GM04504 (cell line): ENCODE measurements around the gene NNAT.
"Not testable (repeated sequence)": the region's sequence is repeated elsewhere in the genome, so short reads cannot be mapped to it uniquely, and the experiment has no call there.

Source experiments
- DNase-seq: peaks from one replicate; pipeline ENCODE4 v3.0.0-alpha.2; 2012; ENCODE audit warnings: low read depth

Gene NNAT

GRCh38 chr20:37521061-37521771, at the start of gene NNAT:
TSS of gene NNAT (plus strand) at chr20:37521250. CDS start at chr20:37521332, 82 bp downstream.
- no peak for DNase-seq

- DNase-seq, result no peak
Measured at GRCh38 chr20:37471741-37472235, 49.3 kb upstream of the NNAT start.

GRCh38 chr20:37472435-37472834, 48.6 kb upstream of the NNAT start:
- DNase-seq, result not testable (repeated sequence)

GRCh38 chr20:37473249-37474000, 47.6 kb upstream of the NNAT start:
- DNase-seq, result no peak

GRCh38 chr20:37474386-37474785, 46.7 kb upstream of the NNAT start:
- no peak for DNase-seq

- no peak for DNase-seq
Measured at GRCh38 chr20:37475252-37475651, 45.8 kb upstream of the NNAT start.

- DNase-seq, result no peak
Measured at GRCh38 chr20:37477041-37477440, 44.0 kb upstream of the NNAT start.

GRCh38 chr20:37479266-37479665, 41.8 kb upstream of the NNAT start:
- no peak for DNase-seq

- DNase-seq, result no peak
Measured at GRCh38 chr20:37479925-37480691, 40.9 kb upstream of the NNAT start.

- no peak for DNase-seq
Measured at GRCh38 chr20:37480919-37481318, 40.1 kb upstream of the NNAT start.

- DNase-seq, result no peak
Measured at GRCh38 chr20:37481610-37482009, 39.4 kb upstream of the NNAT start.

- DNase-seq, result no peak
Measured at GRCh38 chr20:37484331-37484730, 36.7 kb upstream of the NNAT start.

GRCh38 chr20:37486209-37486608, 34.8 kb upstream of the NNAT start:
- not testable (repeated sequence) for DNase-seq

GRCh38 chr20:37490663-37491350, 30.2 kb upstream of the NNAT start:
- DNase-seq, result no peak

- DNase-seq, result no peak
Measured at GRCh38 chr20:37492096-37492625, 28.9 kb upstream of the NNAT start.

- DNase-seq, result no peak
Measured at GRCh38 chr20:37492945-37493344, 28.1 kb upstream of the NNAT start.

- DNase-seq, result no peak
Measured at GRCh38 chr20:37494301-37494700, 26.7 kb upstream of the NNAT start.

- DNase-seq, result no peak
Measured at GRCh38 chr20:37494796-37495195, 26.3 kb upstream of the NNAT start.

- no peak for DNase-seq
Measured at GRCh38 chr20:37498066-37498665, 22.9 kb upstream of the NNAT start.

GRCh38 chr20:37500311-37500710, 20.7 kb upstream of the NNAT start:
- DNase-seq, result no peak

GRCh38 chr20:37501940-37502339, 19.1 kb upstream of the NNAT start:
- DNase-seq, result no peak
